HL-60 (cell line): ENCODE results near the gene ANKRD31.

Experiments used
- DNase-seq, 2 experiments: peaks; one replicate each; pipeline ENCODE4 v3.0.0-alpha.2; 2010 to 2020; ENCODE audit warnings: low read depth in 1 of 2, low spot score in 1 of 2
- H3K27ac ChIP-seq: fragments of 250-450 bp; sonication (Bioruptor Pico); replicated peaks from 2 replicates; pipeline ENCODE4 v1.5.1; 2020; ENCODE audit warnings: mild to moderate bottlenecking, moderate library complexity
- H3K27me3 ChIP-seq: fragments of 250-450 bp; sonication (Bioruptor Pico); 2 replicates; pipeline ENCODE4 v1.5.1; 2021; ENCODE audit warnings: mild to moderate bottlenecking, moderate library complexity; ENCODE audit not compliant: insufficient read depth, poor library complexity, severe bottlenecking
- H3K4me3 ChIP-seq: replicated peaks from 2 replicates; pipeline ENCODE4 v1.5.1; 2011; ENCODE audit warnings: mild to moderate bottlenecking, control low read depth, low read length; ENCODE audit not compliant: insufficient read depth
- CTCF ChIP-seq: IDR thresholded peaks from one replicate; pipeline ENCODE4 v1.5.1; 2011; ENCODE audit warnings: low read length, control low read depth, inconsistent platforms; ENCODE audit not compliant: insufficient read depth
- GABPA ChIP-seq: IDR thresholded peaks from 2 replicates; pipeline ENCODE4 v1.6.1; 2012; ENCODE audit warnings: low read depth
- POLR2AphosphoS5 ChIP-seq: IDR thresholded peaks from 2 replicates; pipeline ENCODE4 v1.6.1; 2012; ENCODE audit warnings: low read depth
- SPI1 ChIP-seq: IDR thresholded peaks from 2 replicates; pipeline ENCODE4 v1.6.1; 2012; ENCODE audit warnings: low read depth, mild to moderate bottlenecking, borderline replicate concordance
- TF ChIP-seq, protein P1 (sequence below): IDR thresholded peaks from 2 replicates; pipeline ENCODE4 v1.6.1; 2012; ENCODE audit warnings: low read depth; ENCODE audit not compliant: insufficient replicate concordance

The ANKRD31 gene

DNA sequence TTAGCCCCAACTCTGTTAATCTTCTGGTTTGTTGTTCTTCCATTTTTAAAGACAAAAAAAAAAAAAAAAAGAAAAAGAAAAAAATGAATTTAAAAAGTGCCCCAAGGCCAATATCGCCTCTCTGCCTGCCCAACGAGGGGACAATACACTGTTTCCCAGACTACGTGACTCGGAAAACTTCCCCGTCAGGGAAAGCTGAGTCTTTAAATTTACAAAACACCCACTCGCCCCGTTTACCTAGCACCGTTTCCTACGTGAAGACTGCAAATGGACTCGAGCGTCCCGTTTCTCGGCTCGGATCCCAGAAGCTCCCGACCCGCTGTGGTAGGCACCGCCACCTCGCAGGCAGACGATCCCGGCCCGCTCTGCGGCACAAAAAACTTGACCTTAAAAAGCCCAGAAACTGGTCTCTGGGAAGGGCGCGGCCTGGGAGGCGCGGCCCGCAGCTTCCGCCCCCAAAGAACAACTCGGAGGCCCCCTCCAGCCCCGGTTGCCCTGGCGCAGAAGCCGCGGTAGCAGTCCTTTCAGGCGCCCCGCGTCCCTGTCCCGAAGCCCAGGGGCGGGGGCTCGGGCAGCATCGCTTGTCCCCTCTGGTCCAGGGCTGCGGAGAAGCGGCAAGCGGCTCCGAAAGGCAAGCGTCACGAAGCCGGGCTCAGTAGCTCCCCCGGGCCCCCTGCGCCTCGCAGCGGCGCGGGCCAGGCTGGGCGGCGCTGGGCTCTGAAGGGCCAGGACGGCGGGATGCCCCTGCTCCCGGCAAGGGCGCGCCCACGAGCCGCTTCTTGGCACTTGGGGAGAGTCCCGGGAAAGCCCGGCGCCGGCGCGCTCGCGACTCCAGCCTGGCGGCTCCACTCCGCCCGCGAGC is 184.3 kb downstream of the ANKRD31 start, which contains the start of gene GCNT4:
Gene GCNT4, minus strand, starts transcription at position 367 of the 862 bp plus-strand sequence. CDS start 22,521 bp downstream, outside the sequence.
- no peak for DNase-seq
- Histone ChIP-seq H3K27ac (no peak within 1 kb of the TSS), H3K4me3 (peak within 1 kb of the TSS; percentile 54), H3K27me3 (peaks cover 10% of the 10 kb centered on the region)
- TF ChIP-seq, protein P1, sequence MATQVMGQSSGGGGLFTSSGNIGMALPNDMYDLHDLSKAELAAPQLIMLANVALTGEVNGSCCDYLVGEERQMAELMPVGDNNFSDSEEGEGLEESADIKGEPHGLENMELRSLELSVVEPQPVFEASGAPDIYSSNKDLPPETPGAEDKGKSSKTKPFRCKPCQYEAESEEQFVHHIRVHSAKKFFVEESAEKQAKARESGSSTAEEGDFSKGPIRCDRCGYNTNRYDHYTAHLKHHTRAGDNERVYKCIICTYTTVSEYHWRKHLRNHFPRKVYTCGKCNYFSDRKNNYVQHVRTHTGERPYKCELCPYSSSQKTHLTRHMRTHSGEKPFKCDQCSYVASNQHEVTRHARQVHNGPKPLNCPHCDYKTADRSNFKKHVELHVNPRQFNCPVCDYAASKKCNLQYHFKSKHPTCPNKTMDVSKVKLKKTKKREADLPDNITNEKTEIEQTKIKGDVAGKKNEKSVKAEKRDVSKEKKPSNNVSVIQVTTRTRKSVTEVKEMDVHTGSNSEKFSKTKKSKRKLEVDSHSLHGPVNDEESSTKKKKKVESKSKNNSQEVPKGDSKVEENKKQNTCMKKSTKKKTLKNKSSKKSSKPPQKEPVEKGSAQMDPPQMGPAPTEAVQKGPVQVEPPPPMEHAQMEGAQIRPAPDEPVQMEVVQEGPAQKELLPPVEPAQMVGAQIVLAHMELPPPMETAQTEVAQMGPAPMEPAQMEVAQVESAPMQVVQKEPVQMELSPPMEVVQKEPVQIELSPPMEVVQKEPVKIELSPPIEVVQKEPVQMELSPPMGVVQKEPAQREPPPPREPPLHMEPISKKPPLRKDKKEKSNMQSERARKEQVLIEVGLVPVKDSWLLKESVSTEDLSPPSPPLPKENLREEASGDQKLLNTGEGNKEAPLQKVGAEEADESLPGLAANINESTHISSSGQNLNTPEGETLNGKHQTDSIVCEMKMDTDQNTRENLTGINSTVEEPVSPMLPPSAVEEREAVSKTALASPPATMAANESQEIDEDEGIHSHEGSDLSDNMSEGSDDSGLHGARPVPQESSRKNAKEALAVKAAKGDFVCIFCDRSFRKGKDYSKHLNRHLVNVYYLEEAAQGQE, result no peak
- TF ChIP-seq GABPA, result no peak
- no peak for TF ChIP-seq CTCF
- no peak for TF ChIP-seq POLR2AphosphoS5
- no peak for TF ChIP-seq SPI1

- Histone ChIP-seq H3K27me3 (peaks cover 10% of the 10 kb centered on the region), H3K27ac (no peak overlapping the region), H3K4me3 (no peak overlapping the region)
- TF ChIP-seq, protein P1, result no peak
- TF ChIP-seq POLR2AphosphoS5 (no peak), CTCF (no peak), SPI1 (no peak), GABPA (no peak)
- no peak for DNase-seq
These were observed 185.4 kb downstream of the ANKRD31 start for GRCh38 chr5:75051217-75051751.

DNA sequence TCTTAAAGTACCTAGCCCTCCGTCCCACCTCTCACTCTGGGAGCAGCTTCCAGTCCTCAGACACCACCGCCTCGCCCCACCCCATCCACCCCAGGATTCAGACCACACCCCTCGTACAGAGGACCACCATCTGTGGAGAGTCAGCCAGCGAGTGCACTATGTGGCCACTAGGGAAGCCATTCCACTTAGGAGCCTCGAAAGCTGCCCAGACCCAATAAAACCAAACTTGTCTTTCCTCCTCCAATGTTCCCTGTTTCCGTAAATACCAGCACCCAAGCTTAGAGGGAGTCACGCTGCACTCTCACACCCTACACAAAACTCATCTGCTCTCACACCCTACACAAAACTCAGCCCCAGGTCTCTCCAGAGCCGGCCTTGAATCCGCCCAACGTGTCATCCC is 186.3 kb downstream of the ANKRD31 start:
- TF ChIP-seq, protein P1, result no peak
- TF ChIP-seq GABPA (no peak), SPI1 (no peak), CTCF (no peak), POLR2AphosphoS5 (no peak)
- no peak overlapping the region for H3K4me3 ChIP-seq
- peaks cover 10% of the 10 kb centered on the region for H3K27me3 ChIP-seq
- H3K27ac ChIP-seq, result no peak overlapping the region
- no peak for DNase-seq
